ENCODE measurements around the gene EMX2.

Gene EMX2

GRCh38 chr10:117549100-117549585 lies 6.6 kb downstream of the EMX2 start:
- TF ChIP-seq CTCF (IDR thresholded peaks at IDR 0.05; ENCODE audit: insufficient read depth, low read length, poor library complexity, severe bottlenecking): no peak
- TF ChIP-seq EZH2phosphoT487 (conservative IDR thresholded peaks at IDR 0.05; ENCODE audit: low read length): no peak
- no peaks in the 10 kb centered on the region for H3K36me3 ChIP-seq (ENCODE audit: low read length)
- no peaks in the 10 kb centered on the region for H3K27me3 ChIP-seq (ENCODE audit: low read length)
- H3K79me2 ChIP-seq (ENCODE audit: insufficient read depth, low read length): no peaks in the 10 kb centered on the region
- H2AFZ ChIP-seq (ENCODE audit: low read depth, low read length, severe bottlenecking): no peak overlapping the region
- H3K4me3 ChIP-seq (ENCODE audit: insufficient read depth, low read length, poor library complexity, severe bottlenecking): no peak overlapping the region
- no peaks in the 10 kb centered on the region for H4K20me1 ChIP-seq (ENCODE audit: low read depth, low read length)
- H3K9me2 ChIP-seq (replicated peaks; ENCODE audit: insufficient read depth, low read length): no peaks in the 10 kb centered on the region
- H3K9me3 ChIP-seq (ENCODE audit: insufficient read depth, low read length): no peaks in the 10 kb centered on the region
- no peaks in the 10 kb centered on the region for H3F3A ChIP-seq (ENCODE audit: insufficient read depth)
- H3K27ac ChIP-seq (ENCODE audit: low read depth, low read length): no peak overlapping the region
- H3K4me2 ChIP-seq (ENCODE audit: low read depth, low read length, poor library complexity, severe bottlenecking): no peak overlapping the region
- no peak overlapping the region for H3K9ac ChIP-seq (ENCODE audit: low read length)

GRCh38 chr10:117550076-117550475 lies 7.5 kb downstream of the EMX2 start:
- no peaks in the 10 kb centered on the region for H3K9me2 ChIP-seq (replicated peaks; ENCODE audit: insufficient read depth, low read length)
- no peaks in the 10 kb centered on the region for H3K36me3 ChIP-seq (ENCODE audit: low read length)
- H3K4me3 ChIP-seq (ENCODE audit: insufficient read depth, low read length, poor library complexity, severe bottlenecking): no peak overlapping the region
- H4K20me1 ChIP-seq (ENCODE audit: low read depth, low read length): no peaks in the 10 kb centered on the region
- H2AFZ ChIP-seq (ENCODE audit: low read depth, low read length, severe bottlenecking): no peak overlapping the region
- no peak overlapping the region for H3K4me2 ChIP-seq (ENCODE audit: low read depth, low read length, poor library complexity, severe bottlenecking)
- H3K9me3 ChIP-seq (ENCODE audit: insufficient read depth, low read length): no peaks in the 10 kb centered on the region
- H3K27me3 ChIP-seq (ENCODE audit: low read length): no peaks in the 10 kb centered on the region
- no peaks in the 10 kb centered on the region for H3F3A ChIP-seq (ENCODE audit: insufficient read depth)
- no peak for TF ChIP-seq CTCF (IDR thresholded peaks at IDR 0.05; ENCODE audit: insufficient read depth, low read length, poor library complexity, severe bottlenecking)
- H3K79me2 ChIP-seq (ENCODE audit: insufficient read depth, low read length): no peaks in the 10 kb centered on the region
- H3K27ac ChIP-seq (ENCODE audit: low read depth, low read length): no peak overlapping the region
- no peak overlapping the region for H3K9ac ChIP-seq (ENCODE audit: low read length)

GRCh38 chr10:117550599-117551329 lies 8.2 kb downstream of the EMX2 start:
- no peaks in the 10 kb centered on the region for H3K36me3 ChIP-seq (ENCODE audit: low read length)
- H3K9me3 ChIP-seq (ENCODE audit: insufficient read depth, low read length): no peaks in the 10 kb centered on the region
- H3F3A ChIP-seq (ENCODE audit: insufficient read depth): no peaks in the 10 kb centered on the region
- H3K4me2 ChIP-seq (ENCODE audit: low read depth, low read length, poor library complexity, severe bottlenecking): no peak overlapping the region
- H3K27me3 ChIP-seq (ENCODE audit: low read length): no peaks in the 10 kb centered on the region
- no peak overlapping the region for H3K4me3 ChIP-seq (ENCODE audit: insufficient read depth, low read length, poor library complexity, severe bottlenecking)
- no peaks in the 10 kb centered on the region for H4K20me1 ChIP-seq (ENCODE audit: low read depth, low read length)
- H3K79me2 ChIP-seq (ENCODE audit: insufficient read depth, low read length): no peaks in the 10 kb centered on the region
- no peak for TF ChIP-seq EZH2phosphoT487 (conservative IDR thresholded peaks at IDR 0.05; ENCODE audit: low read length)
- no peak for TF ChIP-seq CTCF (IDR thresholded peaks at IDR 0.05; ENCODE audit: insufficient read depth, low read length, poor library complexity, severe bottlenecking)
- no peak overlapping the region for H2AFZ ChIP-seq (ENCODE audit: low read depth, low read length, severe bottlenecking)
- no peaks in the 10 kb centered on the region for H3K9me2 ChIP-seq (replicated peaks; ENCODE audit: insufficient read depth, low read length)
- no peak overlapping the region for H3K9ac ChIP-seq (ENCODE audit: low read length)
- H3K27ac ChIP-seq (ENCODE audit: low read depth, low read length): no peak overlapping the region
